ENCODE data around the gene PTGES. TPM values are rescaled to one million over a fixed set of nuclear protein-coding genes. Genes with fewer than 3 reads are reported as not detected.

PTGES gene
- total RNA-seq, 1 experiment from 2014 or later = 4.0 TPM

DNA sequence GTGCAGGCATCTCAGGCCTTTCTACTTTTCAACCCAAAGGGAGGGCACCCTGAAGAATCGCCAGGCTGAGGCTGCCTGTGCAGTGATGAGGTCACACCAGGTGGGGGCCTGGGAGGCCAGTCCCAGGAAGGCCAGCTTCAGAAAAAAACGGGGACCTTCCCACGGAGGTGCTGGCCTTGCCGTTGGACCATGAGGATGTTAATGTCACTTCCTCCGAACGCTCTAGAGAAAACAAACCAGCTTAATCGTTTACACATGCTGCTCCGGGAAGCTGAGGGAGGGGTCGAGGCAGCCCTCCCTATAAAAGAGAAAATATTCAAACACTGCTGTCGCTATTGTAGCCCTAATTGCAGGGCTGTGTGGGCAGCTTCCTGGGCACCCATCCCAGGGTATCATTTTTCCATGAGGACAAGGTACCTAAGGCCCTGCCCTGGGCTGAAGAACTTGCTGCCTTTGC, 27.0 kb downstream of the PTGES start:
- no peaks in the 10 kb centered on the region for H3K36me3 Mint-ChIP-seq (ENCODE audit: insufficient read depth, unreplicated experiment)
- H3K4me3 Mint-ChIP-seq (ENCODE audit: unreplicated experiment) = no peak overlapping the region
- H3K4me1 ChIP-seq = no peaks in the 10 kb centered on the region
- H3K4me3 ChIP-seq (ENCODE audit: low read depth, low read length) = no peak overlapping the region
- CTCF ChIA-PET = interaction anchor here (0.6 to 2.4 kb wide), 6 partner anchors 12 to 615 kb away, joined by 3 to 14 read pairs (median 5); no protein-coding TSS in a partner anchor
- no peaks in the 10 kb centered on the region for H3K27me3 ChIP-seq (replicated peaks; ENCODE audit: control insufficient read depth, insufficient read depth, low read length)
- no peak for DNase-seq
- no peaks in the 10 kb centered on the region for H3K9me3 ChIP-seq
- H3K4me1 Mint-ChIP-seq (ENCODE audit: low read depth, unreplicated experiment) = no peaks in the 10 kb centered on the region
- H3K27ac Mint-ChIP-seq (ENCODE audit: unreplicated experiment) = no peak overlapping the region
- BruUV-seq (replicated peaks) = no TSS peak
- no peaks in the 10 kb centered on the region for H3K36me3 ChIP-seq (ENCODE audit: control insufficient read depth, insufficient read depth, low read length)
- POLR2A ChIA-PET = interaction anchor here (1.1 kb wide), 1 partner anchor 12 kb away, joined by 5 read pairs; no protein-coding TSS in a partner anchor
- intact Hi-C loops (cut with micrococcal nuclease; ENCODE audit: unreplicated experiment) = no loop called here
- no peaks in the 10 kb centered on the region for H3K27me3 Mint-ChIP-seq (ENCODE audit: insufficient read depth, unreplicated experiment)
- TF ChIP-seq CTCF (IDR thresholded peaks at IDR 0.05; ENCODE audit: insufficient read depth in 1 of 2, low read depth in 1 of 2, low read length in 1 of 2, severe bottlenecking in 1 of 2, unreplicated experiment in 1 of 2) = no peak
- H3K9me3 Mint-ChIP-seq (ENCODE audit: unreplicated experiment) = no peaks in the 10 kb centered on the region

DNA sequence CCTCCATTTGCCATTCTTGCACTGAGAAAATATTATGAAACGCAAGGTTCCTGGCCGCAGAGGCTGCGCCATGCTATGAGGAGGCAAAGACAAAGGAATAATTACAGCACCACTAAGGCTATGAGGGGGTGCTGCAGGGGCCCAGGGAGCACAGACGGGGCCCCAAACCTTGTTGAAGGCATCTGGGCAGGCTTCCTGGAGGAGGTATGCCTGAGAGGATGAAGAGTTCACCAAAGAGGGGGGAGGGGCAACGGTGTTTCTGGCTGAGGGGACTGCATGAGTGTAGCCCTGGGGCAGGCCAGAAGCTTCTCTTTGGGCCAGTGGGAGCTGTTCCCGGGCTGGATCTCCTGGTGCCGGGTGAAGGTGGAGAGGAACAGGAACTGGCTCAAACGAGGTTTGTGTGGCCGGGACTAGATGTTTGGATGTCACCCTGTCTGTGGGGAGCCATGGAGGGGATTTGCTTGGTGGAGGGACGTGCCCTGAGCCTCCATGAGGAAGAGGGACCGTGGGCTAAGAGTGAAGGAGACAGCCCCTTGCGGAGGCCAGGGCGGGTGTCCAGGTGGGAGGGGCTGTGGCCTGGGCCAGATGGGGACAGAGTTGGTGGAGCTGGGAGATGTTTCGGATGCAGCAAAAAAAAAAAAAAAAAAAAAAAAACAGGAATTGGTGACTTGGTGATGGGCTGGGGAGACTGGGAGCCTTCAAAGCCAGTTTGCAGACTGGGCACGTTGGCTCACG, 28.2 kb downstream of the PTGES start:
- H3K4me1 Mint-ChIP-seq (ENCODE audit: low read depth, unreplicated experiment) = no peaks in the 10 kb centered on the region
- no peaks in the 10 kb centered on the region for H3K27me3 Mint-ChIP-seq (ENCODE audit: insufficient read depth, unreplicated experiment)
- no peaks in the 10 kb centered on the region for H3K36me3 Mint-ChIP-seq (ENCODE audit: insufficient read depth, unreplicated experiment)
- Histone ChIP-seq H3K36me3 (ENCODE audit: control insufficient read depth, insufficient read depth, low read length) (no peaks in the 10 kb centered on the region), H3K9me3 (no peaks in the 10 kb centered on the region), H3K27me3 (replicated peaks; ENCODE audit: control insufficient read depth, insufficient read depth, low read length) (no peaks in the 10 kb centered on the region), H3K4me3 (ENCODE audit: low read depth, low read length) (no peak overlapping the region), H3K4me1 (no peaks in the 10 kb centered on the region)
- CTCF ChIA-PET = interaction anchor here (0.6 to 1.2 kb wide), 2 partner anchors 37 to 61 kb away, joined by 5 to 6 read pairs; no protein-coding TSS in a partner anchor
- POLR2A ChIA-PET = no interaction called here
- intact Hi-C loops (cut with micrococcal nuclease; ENCODE audit: unreplicated experiment) = no loop called here
- H3K9me3 Mint-ChIP-seq (ENCODE audit: unreplicated experiment) = no peaks in the 10 kb centered on the region
- no peak for DNase-seq
- H3K4me3 Mint-ChIP-seq (ENCODE audit: unreplicated experiment) = no peak overlapping the region
- BruUV-seq (replicated peaks) = no TSS peak
- TF ChIP-seq CTCF (IDR thresholded peaks at IDR 0.05; ENCODE audit: insufficient read depth in 1 of 2, low read depth in 1 of 2, low read length in 1 of 2, severe bottlenecking in 1 of 2, unreplicated experiment in 1 of 2) = no peak
- H3K27ac Mint-ChIP-seq (ENCODE audit: unreplicated experiment) = no peak overlapping the region

DNA sequence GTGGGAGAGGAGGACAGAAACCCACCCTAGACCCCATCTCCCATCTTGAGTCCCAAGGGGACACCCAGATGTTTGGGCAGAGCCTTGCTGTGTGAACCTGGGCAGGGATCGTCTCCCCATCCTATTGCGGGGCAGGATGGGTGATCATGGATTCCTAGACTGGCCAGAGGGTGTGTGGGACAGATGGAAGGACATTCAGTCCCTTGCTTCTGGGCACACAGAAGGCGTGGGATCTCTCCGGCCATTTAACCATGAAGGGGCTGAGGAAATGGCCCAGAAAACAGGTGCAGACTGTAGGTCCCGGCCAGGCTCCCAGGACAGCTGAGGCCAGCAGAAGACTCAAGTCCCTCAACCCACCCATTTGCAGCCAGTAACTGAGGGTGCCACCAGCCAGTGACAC, 29.9 kb downstream of the PTGES start:
- no peak overlapping the region for H3K27ac Mint-ChIP-seq (ENCODE audit: unreplicated experiment)
- BruUV-seq (replicated peaks) = no TSS peak

More for the DNA sequence above, 29.9 kb downstream of the PTGES start:
- Histone ChIP-seq H3K36me3 (ENCODE audit: control insufficient read depth, insufficient read depth, low read length) (no peaks in the 10 kb centered on the region), H3K27me3 (replicated peaks; ENCODE audit: control insufficient read depth, insufficient read depth, low read length) (no peaks in the 10 kb centered on the region), H3K9me3 (no peaks in the 10 kb centered on the region), H3K4me1 (no peaks in the 10 kb centered on the region), H3K4me3 (ENCODE audit: low read depth, low read length) (no peak overlapping the region)
- no peaks in the 10 kb centered on the region for H3K27me3 Mint-ChIP-seq (ENCODE audit: insufficient read depth, unreplicated experiment)
- no peak overlapping the region for H3K4me3 Mint-ChIP-seq (ENCODE audit: unreplicated experiment)
- no peaks in the 10 kb centered on the region for H3K4me1 Mint-ChIP-seq (ENCODE audit: low read depth, unreplicated experiment)
- no peak for DNase-seq
- no peak for TF ChIP-seq CTCF (IDR thresholded peaks at IDR 0.05; ENCODE audit: insufficient read depth in 1 of 2, low read depth in 1 of 2, low read length in 1 of 2, severe bottlenecking in 1 of 2, unreplicated experiment in 1 of 2)
- no peaks in the 10 kb centered on the region for H3K9me3 Mint-ChIP-seq (ENCODE audit: unreplicated experiment)
- POLR2A ChIA-PET = no interaction called here
- no peaks in the 10 kb centered on the region for H3K36me3 Mint-ChIP-seq (ENCODE audit: insufficient read depth, unreplicated experiment)
- CTCF ChIA-PET = interaction anchor here (0.6 kb wide), 1 partner anchor 16 kb away, joined by 3 read pairs; no protein-coding TSS in a partner anchor
- intact Hi-C loops (cut with micrococcal nuclease; ENCODE audit: unreplicated experiment) = no loop called here
